WTC11 (cell line): Measurements from ENCODE around the gene MAP4K4.

Source experiments
- FOXK1 ChIP-seq: sonication (generic); formaldehyde crosslinking; IDR thresholded peaks from 2 replicates; pipeline ENCODE4 v1.8.0; 2022; ENCODE audit warnings: mild to moderate bottlenecking, moderate library complexity, missing genetic modification reagents
- GABPB1 ChIP-seq: sonication (generic); formaldehyde crosslinking; IDR thresholded peaks from 2 replicates; pipeline ENCODE4 v1.8.1; 2023; ENCODE audit warnings: mild to moderate bottlenecking, missing genetic modification reagents
- SMAD3 ChIP-seq: sonication (generic); formaldehyde crosslinking; IDR thresholded peaks from 2 replicates; pipeline ENCODE4 v1.8.0; 2022; ENCODE audit warnings: missing genetic modification reagents, mild to moderate bottlenecking, borderline replicate concordance
- TEAD1 ChIP-seq: sonication (generic); formaldehyde crosslinking; IDR thresholded peaks from 2 replicates; pipeline ENCODE4 v1.8.0; 2022; ENCODE audit warnings: mild to moderate bottlenecking, missing genetic modification reagents
- TF ChIP-seq, protein P1 (sequence below): fragments of 200-600 bp; IDR thresholded peaks from 2 replicates; pipeline ENCODE4 v1.8.0; 2022; ENCODE audit warnings: antibody characterized with exemption
- TF ChIP-seq, protein P2 (sequence below): sonication (generic); formaldehyde crosslinking; IDR thresholded peaks from 2 replicates; pipeline ENCODE4 v1.8.0; 2022; ENCODE audit warnings: mild to moderate bottlenecking, missing genetic modification reagents

DNA sequence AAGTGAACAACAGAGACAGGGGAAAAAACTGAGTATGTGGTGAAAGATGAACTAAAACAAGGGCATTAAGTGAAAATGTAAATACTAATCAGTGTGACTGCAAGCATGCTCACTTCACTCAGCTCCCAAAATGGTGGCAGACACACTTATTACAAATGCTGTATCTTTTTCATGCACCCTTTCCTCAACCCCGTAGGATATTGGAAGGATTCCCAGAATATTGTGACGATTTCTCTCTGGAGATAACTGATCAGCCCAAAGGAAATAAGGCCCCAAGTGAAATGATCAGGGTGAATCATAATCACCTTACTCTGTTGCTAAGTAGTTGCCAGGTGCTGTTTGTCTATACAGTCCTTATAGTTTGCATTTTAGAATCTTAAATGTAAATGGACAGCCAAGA is 155.3 kb downstream of the MAP4K4 start:
- TF ChIP-seq, protein P1, sequence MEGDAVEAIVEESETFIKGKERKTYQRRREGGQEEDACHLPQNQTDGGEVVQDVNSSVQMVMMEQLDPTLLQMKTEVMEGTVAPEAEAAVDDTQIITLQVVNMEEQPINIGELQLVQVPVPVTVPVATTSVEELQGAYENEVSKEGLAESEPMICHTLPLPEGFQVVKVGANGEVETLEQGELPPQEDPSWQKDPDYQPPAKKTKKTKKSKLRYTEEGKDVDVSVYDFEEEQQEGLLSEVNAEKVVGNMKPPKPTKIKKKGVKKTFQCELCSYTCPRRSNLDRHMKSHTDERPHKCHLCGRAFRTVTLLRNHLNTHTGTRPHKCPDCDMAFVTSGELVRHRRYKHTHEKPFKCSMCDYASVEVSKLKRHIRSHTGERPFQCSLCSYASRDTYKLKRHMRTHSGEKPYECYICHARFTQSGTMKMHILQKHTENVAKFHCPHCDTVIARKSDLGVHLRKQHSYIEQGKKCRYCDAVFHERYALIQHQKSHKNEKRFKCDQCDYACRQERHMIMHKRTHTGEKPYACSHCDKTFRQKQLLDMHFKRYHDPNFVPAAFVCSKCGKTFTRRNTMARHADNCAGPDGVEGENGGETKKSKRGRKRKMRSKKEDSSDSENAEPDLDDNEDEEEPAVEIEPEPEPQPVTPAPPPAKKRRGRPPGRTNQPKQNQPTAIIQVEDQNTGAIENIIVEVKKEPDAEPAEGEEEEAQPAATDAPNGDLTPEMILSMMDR = no peak
- TF ChIP-seq FOXK1 (CRISPR knock-in tag) (no peak), SMAD3 (no peak), TEAD1 (CRISPR knock-in tag) (no peak), GABPB1 (CRISPR knock-in tag) (no peak)
- TF ChIP-seq, protein P2, sequence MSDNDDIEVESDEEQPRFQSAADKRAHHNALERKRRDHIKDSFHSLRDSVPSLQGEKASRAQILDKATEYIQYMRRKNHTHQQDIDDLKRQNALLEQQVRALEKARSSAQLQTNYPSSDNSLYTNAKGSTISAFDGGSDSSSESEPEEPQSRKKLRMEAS (CRISPR knock-in tag) = no peak
